SU-DHL-6 (cell line): ENCODE data around the gene RAI1.

Experiments used
- H2AFZ ChIP-seq: fragments of 200-600 bp; sonication (generic); 2 replicates; pipeline ENCODE4 v1.6.1; 2014; ENCODE audit warnings: low read depth, mild to moderate bottlenecking, moderate library complexity, mixed read lengths, antibody characterized with exemption, low read length; ENCODE audit not compliant: severe bottlenecking
- H3F3A ChIP-seq: fragments of 200-600 bp; shearing (Covaris generic); 2 replicates; pipeline ENCODE4 v1.6.0; 2016; ENCODE audit warnings: antibody characterized with exemption, mild to moderate bottlenecking; ENCODE audit not compliant: insufficient read depth
- H3K27ac ChIP-seq: fragments of 200-600 bp; sonication (generic); 2 replicates; pipeline ENCODE4 v1.5.1; 2016; ENCODE audit warnings: low read depth, mild to moderate bottlenecking, low read length, moderate library complexity, mixed read lengths
- H3K27me3 ChIP-seq: fragments of 200-600 bp; sonication (generic), shearing (Covaris generic); 2 replicates; pipeline ENCODE4 v1.6.0; 2014; ENCODE audit warnings: mild to moderate bottlenecking, low read length
- H3K36me3 ChIP-seq: fragments of 200-600 bp; sonication (generic); 2 replicates; pipeline ENCODE4 v1.6.1; 2014; ENCODE audit warnings: mild to moderate bottlenecking, low read length, mixed read lengths
- H3K4me2 ChIP-seq: fragments of 300-600, 200-600 bp; shearing (Covaris generic), sonication (generic); 2 replicates; pipeline ENCODE4 v1.6.0; 2014; ENCODE audit warnings: low read length, low read depth, mild to moderate bottlenecking; ENCODE audit not compliant: poor library complexity, severe bottlenecking
- H3K4me3 ChIP-seq: fragments of 200-600 bp; sonication (generic); 2 replicates; pipeline ENCODE4 v1.5.1; 2014; ENCODE audit warnings: antibody characterized with exemption, low read length, mild to moderate bottlenecking, mixed read lengths; ENCODE audit not compliant: insufficient read depth, poor library complexity, severe bottlenecking
- H3K79me2 ChIP-seq: fragments of 200-600 bp; sonication (generic); 2 replicates; pipeline ENCODE4 v1.6.1; 2014; ENCODE audit warnings: mild to moderate bottlenecking, low read length, moderate library complexity; ENCODE audit not compliant: insufficient read depth
- H3K9ac ChIP-seq: fragments of 200-600 bp; sonication (generic); 2 replicates; pipeline ENCODE4 v1.7.0; 2014; ENCODE audit warnings: mild to moderate bottlenecking, low read length
- H3K9me2 ChIP-seq: fragments of 200-600 bp; sonication (generic); replicated peaks from 2 replicates; pipeline ENCODE4 v1.6.1; 2014; ENCODE audit warnings: low read length; ENCODE audit not compliant: insufficient read depth
- H3K9me3 ChIP-seq: fragments of 200-600 bp; sonication (generic); 2 replicates; pipeline ENCODE4 v1.6.1; 2014; ENCODE audit warnings: low read length, mixed read lengths; ENCODE audit not compliant: insufficient read depth
- H4K20me1 ChIP-seq: fragments of 200-600 bp; sonication (generic); 2 replicates; pipeline ENCODE4 v1.6.1; 2014; ENCODE audit warnings: low read depth, mild to moderate bottlenecking, antibody characterized with exemption, low read length, moderate library complexity, mixed read lengths
- EZH2phosphoT487 ChIP-seq: fragments of 200-600 bp; sonication (generic), shearing (Covaris generic); conservative IDR thresholded peaks from 2 replicates; pipeline ENCODE4 v1.6.1; 2018; ENCODE audit warnings: mild to moderate bottlenecking, antibody characterized with exemption, low read length, moderate library complexity, mixed read lengths
- TF ChIP-seq, protein P1 (sequence below): fragments of 200-600 bp; sonication (generic); IDR thresholded peaks from one replicate; pipeline ENCODE4 v1.5.1; 2017; ENCODE audit warnings: antibody characterized with exemption, mild to moderate bottlenecking, low read length, moderate library complexity; ENCODE audit not compliant: insufficient read depth, poor library complexity, severe bottlenecking

Gene RAI1

DNA sequence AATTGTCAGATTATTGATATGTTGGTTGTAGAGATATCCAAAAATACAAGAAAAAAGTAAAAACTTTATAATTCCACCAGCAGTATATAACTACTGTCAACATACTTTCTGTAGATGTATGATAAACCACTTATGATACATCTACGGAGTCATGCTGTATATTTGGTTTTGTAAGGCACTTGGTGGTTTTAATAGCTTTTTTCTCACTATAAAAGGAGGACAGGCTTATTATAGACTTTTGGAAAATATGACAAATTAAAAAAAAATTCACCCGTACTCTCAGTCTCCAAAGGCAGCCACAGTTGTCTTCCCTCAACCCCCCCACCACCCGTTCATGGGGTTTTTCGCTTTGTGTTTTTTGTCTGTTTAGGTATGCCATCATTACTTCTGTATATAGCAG is 14.8 kb downstream of the RAI1 start:
- H3K4me2 ChIP-seq, result no peak overlapping the region
- H3K4me3 ChIP-seq, result no peak overlapping the region
- no peak overlapping the region for H3K27ac ChIP-seq
- H3K27me3 ChIP-seq, result no peaks in the 10 kb centered on the region
- no peaks in the 10 kb centered on the region for H3K36me3 ChIP-seq
- no peaks in the 10 kb centered on the region for H3K79me2 ChIP-seq
- TF ChIP-seq, protein P1, sequence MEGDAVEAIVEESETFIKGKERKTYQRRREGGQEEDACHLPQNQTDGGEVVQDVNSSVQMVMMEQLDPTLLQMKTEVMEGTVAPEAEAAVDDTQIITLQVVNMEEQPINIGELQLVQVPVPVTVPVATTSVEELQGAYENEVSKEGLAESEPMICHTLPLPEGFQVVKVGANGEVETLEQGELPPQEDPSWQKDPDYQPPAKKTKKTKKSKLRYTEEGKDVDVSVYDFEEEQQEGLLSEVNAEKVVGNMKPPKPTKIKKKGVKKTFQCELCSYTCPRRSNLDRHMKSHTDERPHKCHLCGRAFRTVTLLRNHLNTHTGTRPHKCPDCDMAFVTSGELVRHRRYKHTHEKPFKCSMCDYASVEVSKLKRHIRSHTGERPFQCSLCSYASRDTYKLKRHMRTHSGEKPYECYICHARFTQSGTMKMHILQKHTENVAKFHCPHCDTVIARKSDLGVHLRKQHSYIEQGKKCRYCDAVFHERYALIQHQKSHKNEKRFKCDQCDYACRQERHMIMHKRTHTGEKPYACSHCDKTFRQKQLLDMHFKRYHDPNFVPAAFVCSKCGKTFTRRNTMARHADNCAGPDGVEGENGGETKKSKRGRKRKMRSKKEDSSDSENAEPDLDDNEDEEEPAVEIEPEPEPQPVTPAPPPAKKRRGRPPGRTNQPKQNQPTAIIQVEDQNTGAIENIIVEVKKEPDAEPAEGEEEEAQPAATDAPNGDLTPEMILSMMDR, result no peak
- TF ChIP-seq EZH2phosphoT487, result no peak
- H3F3A ChIP-seq, result no peaks in the 10 kb centered on the region
- H2AFZ ChIP-seq, result no peak overlapping the region
- H3K9me3 ChIP-seq, result no peaks in the 10 kb centered on the region
- H3K9ac ChIP-seq, result no peak overlapping the region
- no peaks in the 10 kb centered on the region for H4K20me1 ChIP-seq
- no peaks in the 10 kb centered on the region for H3K9me2 ChIP-seq

DNA sequence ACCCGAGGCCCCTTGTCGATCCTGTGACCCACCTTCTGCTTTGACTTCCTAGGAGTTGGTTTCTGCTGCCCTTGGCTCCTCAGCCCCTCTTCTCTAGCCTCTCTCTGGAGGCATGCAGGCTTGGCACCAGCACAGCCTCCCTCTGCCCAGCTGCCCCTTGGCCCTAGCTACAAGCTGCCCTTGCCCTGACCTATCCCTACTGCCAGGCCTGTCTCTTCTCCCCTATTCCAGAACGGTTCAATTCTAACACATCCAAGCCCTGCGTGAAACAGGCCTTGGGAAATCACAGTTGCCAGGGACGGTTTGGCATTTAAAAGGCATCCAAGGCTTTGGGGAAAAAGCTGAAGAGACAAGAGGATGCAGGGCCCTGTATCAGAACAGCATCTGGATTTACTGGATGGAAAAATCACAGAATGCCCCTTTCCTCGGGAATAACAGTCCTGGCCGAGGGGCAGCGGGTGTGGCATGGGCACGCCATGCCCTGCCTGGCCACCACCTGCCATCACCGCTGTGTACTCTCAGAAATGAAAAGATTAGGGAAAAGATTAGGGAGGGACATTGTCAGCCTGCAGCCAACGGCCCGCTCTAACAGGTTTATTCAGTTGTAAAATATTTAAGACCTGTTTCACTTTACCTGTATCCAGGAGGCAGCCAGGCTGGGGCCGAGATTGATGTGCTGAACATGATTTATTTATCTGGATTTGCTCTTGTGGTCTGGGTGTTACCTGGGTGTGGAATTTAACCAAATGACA is 15.8 kb downstream of the RAI1 start:
- Histone ChIP-seq H3K9ac (no peak overlapping the region), H3K27ac (no peak overlapping the region), H3K4me3 (no peak overlapping the region), H3K36me3 (no peaks in the 10 kb centered on the region), H3K27me3 (no peaks in the 10 kb centered on the region), H3K9me3 (no peaks in the 10 kb centered on the region), H4K20me1 (no peaks in the 10 kb centered on the region), H3F3A (no peaks in the 10 kb centered on the region), H3K79me2 (no peaks in the 10 kb centered on the region), H3K4me2 (no peak overlapping the region), H3K9me2 (no peaks in the 10 kb centered on the region), H2AFZ (no peak overlapping the region)
- no peak for TF ChIP-seq EZH2phosphoT487
- TF ChIP-seq, protein P1, result no peak

DNA sequence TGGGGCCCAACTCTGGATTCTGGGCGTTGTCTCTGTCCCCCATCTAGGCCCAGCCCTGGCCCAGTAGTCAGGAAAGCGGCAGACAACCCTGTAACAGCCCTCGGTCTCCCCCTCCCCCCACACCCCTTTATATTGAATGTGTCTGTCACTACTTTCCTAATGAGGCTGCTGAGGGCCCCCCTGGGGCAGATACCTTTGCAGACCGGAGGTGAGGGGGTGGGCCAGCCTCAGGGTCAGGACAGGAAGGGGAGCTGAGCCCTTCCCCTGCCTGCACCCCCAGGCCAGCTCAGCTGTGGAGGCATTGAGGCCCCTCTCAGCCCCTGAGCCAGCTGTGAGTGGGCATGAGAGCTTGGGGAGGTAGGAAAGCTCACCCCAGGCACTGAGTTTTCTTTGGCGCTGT is 17.1 kb downstream of the RAI1 start:
- H3K36me3 ChIP-seq, result no peaks in the 10 kb centered on the region
- no peaks in the 10 kb centered on the region for H3K27me3 ChIP-seq
- H2AFZ ChIP-seq, result no peak overlapping the region
- no peaks in the 10 kb centered on the region for H3F3A ChIP-seq
- no peaks in the 10 kb centered on the region for H3K9me3 ChIP-seq
- H3K9me2 ChIP-seq, result no peaks in the 10 kb centered on the region
- no peaks in the 10 kb centered on the region for H4K20me1 ChIP-seq
- TF ChIP-seq, protein P1, result no peak
- TF ChIP-seq EZH2phosphoT487, result no peak
- H3K9ac ChIP-seq, result no peak overlapping the region
- no peak overlapping the region for H3K4me3 ChIP-seq
- H3K4me2 ChIP-seq, result no peak overlapping the region
- H3K27ac ChIP-seq, result no peak overlapping the region
- no peaks in the 10 kb centered on the region for H3K79me2 ChIP-seq
